ENCODE data around the gene CORT.
"Not testable (repeated sequence)": the region's sequence is repeated elsewhere in the genome, so short reads cannot be mapped to it uniquely, and the experiment has no call there.

CORT gene

GRCh38 chr1:10440305-10440704 lies 9.5 kb upstream of the CORT start:
- no peak for DNase-seq

DNA sequence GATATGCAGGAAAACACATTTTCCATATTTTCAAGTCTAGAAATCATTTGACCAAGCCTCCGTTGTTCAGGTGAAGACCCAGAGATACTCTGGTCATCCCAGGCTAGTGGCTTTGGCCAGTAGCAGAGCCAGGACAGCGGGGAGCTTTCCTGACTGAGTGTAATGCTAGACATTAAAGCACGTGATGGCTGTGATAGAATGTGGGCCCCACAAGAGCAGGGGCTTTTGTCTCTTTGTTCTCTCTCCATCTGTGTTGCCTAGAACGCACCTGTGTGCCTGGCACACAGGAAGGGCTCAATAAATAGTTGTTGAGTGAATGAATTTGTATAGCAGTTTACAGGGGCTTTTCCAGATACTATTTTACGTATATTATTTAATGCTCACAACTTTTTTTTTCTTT lies 9.0 kb upstream of the CORT start:
- no peak for DNase-seq

DNA sequence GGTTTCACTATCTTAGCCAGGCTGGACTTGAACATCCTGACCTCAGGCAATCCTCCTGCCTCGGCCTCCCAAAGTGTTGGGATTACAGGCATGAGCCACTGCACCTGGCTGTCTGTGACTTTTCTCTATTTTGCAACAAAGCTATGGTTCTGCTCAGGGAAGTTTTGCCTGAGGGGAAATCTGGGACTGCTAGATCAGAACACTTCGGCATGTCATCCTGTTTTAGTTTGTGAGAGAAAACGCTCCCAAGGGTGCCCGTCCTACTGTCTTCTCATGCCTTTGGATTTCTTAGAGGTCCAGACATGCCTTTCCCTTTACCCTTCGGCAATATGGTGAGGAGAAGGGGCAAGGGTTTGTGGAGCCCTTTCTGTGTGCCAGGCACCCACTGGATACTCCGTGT lies 5.6 kb upstream of the CORT start:
- no peak for DNase-seq

- DNase-seq = no peak
Measured at GRCh38 chr1:10444795-10445397, 4.9 kb upstream of the CORT start.

DNA sequence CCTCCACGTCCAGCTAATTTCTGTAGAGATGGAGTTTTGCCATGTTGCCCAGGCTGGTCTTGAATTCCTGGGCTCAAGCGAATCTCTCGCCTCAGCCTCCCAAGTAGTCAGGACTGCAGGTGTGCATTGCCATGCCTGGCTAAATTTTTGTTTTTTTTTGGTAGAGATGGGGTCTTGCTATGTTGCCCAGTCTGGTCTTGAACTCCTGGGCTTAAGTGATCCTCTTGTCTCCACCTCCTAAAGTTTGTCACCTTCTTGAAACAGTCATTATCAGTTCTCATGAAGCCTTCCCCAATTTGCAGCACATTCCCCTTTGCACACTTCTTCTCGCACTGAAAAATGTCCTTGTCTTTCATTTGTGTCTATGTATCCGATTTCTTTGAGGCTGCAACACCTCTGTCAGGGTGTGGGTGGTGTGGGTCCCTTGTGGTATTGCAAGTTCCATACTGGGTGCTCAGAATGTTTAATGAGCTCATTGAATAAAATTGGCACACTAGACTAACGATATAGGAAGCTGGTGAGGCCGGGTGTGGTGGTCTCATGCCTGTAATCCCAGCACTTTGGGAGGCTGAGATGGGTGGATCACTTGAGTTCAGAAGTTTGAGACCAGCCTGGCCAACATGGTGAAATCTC lies 2.9 kb upstream of the CORT start:
- no peak for DNase-seq

GRCh38 chr1:10450156-10450814 lies 454 bp downstream of the CORT start:
- no peak for DNase-seq

DNA sequence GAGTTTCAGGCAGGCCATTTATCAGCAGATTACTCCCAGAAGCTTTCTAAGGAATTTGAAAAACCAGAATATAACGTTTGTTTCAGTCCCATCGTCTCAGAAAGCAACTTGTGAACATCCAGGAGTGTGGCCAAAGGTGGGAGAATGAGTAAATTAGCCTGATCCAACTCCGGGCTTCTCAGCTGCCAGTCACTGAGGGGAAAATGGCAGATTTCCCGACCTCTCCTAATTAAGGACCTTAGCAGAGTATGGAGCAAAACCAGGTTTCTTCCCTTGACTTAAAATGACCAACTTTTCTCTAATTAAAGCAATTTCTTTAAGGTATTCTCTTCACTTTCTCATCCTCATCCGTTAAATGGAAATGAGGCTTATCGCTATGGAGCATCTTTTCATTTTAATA lies 1.0 kb downstream of the CORT start:
- no peak for DNase-seq

DNA sequence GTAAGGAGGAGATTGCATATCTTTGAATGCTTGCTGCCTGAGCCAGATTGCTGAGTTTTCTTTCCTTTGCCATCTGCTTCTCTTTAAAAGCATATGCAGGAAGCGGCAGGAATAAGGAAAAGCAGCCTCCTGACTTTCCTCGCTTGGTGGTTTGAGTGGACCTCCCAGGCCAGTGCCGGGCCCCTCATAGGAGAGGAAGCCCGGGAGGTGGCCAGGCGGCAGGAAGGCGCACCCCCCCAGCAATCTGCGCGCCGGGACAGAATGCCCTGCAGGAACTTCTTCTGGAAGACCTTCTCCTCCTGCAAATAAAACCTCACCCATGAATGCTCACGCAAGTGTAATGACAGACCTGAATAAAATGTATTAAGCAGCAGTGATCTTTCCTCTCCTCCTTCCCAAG lies 1.5 kb downstream of the CORT start:
- DNase-seq = no peak

DNA sequence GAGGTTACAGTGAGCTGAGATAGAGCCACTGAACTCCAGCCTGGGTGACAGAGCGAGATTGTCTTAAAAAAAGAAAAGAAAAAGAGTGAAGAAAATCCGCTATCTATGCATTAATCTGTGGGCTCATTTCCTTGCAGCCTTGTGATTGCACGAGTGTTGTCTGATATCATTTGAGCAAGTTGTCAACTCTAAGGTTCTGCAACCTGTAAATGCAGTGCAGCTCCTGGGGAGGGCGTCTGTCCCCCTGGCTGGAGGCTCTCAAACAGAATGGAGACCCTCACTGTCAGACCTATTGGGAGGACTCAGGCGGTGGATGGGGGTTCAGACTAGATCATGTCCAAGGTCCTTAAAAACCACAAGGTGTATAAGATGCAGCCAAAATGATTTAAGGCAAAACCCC lies 6.2 kb downstream of the CORT start:
- no peak for DNase-seq

DNA sequence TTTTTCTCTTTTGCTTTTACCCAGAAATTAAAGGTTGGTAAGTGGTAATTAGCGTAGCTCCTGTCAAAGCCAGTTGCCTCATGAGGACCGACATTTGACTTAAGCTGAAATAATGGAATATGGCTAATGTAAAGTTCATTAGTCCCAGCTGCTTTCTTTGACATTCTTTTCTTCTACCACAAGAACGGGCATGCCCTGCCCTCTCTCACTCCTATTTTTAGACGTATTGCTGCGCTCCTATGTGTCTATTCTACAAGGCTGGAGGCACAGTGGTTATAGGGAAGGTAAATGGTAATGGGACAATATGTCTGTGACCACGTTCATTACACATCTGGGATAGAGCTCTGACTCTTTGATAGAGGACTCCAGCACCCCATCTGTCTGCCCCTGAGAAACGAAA lies 6.8 kb downstream of the CORT start:
- DNase-seq = no peak

GRCh38 chr1:10457462-10457861 lies 7.6 kb downstream of the CORT start:
- DNase-seq = not testable (repeated sequence)

DNA sequence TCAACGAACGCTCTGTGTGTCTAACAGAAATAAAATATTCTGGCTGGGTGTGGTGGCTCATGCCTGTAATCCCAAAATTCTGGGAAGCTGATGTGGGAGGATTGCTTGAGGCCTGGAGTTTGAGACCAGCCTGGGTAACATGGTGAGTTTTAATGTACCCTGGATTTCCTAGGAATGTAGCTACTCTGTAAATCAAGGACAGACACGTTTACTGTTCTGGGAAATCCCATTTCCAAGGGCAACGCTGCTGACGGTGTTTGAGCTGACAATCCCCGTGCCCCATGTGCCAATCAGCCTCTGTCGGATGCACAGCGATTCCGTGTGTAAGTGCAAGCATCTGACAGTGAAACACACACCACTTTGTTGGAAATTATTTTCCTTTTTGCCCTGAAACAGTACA lies 8.0 kb downstream of the CORT start:
- DNase-seq = no peak

DNA sequence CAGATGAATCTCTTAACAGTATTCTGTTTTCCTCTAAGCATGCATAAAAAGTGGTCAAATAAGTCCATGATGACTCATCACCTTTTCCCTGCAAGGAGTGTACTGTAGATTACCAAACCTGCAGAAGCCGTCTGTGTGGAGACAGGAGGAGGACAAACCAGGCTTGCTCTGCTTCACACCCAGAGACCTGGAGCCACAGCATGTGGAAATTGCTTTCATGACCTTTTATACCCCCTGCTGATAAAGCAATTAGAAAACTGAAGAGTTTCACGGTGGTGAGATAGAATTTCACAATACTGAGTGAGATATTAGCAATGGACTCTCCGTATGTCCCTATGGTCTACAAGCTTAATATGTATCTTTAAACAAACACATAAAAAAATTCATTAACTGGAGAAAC lies 9.4 kb downstream of the CORT start:
- no peak for DNase-seq

- no peak for DNase-seq
Measured at GRCh38 chr1:10467078-10467477, 17.2 kb downstream of the CORT start.

DNA sequence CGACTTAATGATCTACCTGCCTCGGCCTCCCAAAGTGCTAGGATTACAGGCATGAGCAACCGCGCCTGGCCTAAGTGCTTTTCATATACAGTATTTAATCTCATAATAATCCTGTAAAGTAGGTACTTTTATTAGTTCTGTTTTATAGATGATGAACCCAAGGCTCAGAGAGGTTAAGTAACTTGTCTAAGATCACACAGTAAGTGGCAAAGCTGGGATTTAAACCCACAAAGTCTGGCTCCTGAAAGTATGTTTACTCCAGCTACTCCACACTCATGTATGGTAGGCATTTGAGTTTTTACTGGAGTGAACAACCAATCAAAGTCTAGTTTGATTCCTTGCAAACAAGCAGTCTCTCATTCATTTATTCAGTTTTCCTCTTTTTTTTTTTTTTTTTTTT lies 20.2 kb downstream of the CORT start:
- DNase-seq = no peak

DNA sequence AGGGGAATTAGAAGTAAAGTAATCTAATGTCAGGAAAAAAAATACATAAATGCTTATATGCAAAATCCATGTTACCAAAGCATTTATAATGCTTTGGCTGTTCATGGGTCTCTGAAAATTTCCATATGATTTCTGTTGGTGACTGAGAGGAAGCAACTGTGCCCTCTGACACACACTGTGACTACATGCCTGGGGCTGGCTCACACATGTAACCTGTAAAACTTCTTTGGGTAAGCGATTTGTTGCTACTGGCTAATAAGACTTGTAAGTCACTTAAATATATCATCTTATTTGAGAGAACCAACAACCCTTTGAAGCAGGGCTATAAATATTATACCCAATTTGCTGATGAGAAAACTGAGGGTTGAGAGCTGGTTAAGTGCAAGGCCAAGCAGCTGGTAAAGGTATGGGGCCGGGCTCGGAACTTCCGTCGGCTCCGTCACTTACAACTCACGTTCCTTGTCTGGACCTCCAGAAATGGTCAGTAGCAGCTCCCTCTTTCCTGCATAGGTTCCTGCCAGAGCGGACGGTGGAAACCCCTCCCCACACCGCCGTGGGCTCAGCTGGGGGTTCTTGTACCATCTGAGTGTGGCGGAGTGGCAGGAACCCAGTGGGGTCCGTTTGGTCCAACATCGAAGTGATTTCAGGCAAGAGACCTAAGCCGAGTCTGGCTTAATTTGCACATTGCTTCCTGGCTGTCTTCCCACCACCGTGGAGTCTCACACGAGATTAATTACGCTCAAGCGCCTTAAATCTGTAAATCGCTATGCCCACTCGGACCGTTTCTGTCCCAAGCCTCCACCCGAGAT lies 21.8 kb downstream of the CORT start:
- DNase-seq = no peak

GRCh38 chr1:10472220-10473144 lies 22.7 kb downstream of the CORT start, which contains the start of gene DFFA:
TSS of gene DFFA (minus strand) at chr1:10472529. CDS start at chr1:10472458, 71 bp downstream.
- peak; percentile 94 for DNase-seq

GRCh38 chr1:10473145-10473765 lies 23.4 kb downstream of the CORT start:
- no peak for DNase-seq

DNA sequence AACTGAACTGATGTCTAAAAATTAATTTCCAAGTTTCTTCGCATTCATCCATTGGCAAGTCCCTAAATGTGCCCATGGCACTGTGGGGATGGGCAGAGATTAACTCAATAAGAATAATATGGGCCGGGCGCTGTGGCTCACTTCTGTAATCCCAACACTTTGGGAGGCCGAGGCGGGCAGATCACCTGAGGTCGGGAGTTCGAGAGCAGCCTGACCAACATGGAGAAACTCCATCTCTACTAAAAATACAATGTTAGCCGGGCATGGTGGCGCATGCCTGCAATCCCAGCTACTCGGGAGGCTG lies 24.4 kb downstream of the CORT start:
- DNase-seq = not testable (repeated sequence)

DNA sequence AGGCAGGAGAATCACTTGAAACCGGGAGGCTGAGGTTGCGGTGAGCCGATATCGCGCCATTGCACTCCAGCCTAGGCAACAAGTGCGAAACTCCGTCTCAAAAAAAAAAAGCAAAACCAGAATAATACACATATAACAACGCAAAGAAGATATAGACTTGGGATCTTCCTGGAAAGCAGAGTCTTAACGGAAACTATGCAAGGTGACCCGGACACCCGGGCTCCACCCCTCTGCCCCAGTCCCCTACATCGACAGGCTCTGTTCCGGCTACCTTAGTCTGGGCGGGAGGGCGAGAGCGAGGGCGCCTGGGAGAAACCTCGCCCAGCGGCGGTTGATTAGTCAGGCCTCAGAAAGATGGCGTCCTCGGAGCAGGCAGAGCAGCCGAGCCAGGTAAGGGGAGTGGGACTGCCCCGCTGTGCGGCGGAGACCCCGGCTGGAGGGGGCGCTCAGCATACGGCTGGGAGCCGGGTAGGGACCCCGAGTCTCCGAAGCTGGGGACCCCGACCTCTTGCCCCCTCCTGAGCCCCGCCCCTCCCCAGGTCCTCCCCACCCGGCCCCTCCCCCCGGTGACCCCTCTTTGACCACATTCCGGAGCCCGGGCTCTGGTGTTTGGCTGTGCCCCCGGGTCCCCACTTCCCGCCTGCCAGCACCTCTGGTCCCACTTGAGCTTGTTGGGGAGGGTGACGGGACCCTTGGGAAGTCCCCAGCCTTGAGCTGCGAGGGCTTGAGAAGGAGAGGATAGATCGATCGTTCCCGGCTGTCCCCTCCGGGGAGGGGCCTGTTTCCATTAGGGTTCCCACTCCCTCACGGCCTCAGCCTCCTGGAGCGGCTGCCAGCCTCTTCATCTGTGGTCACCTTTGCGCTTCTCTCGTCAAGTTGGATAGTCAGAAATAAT lies 25.0 kb downstream of the CORT start, which contains the start of gene PEX14:
PEX14 (plus strand) TSS at position 338 of the 895 bp plus-strand sequence; CDS start at position 355, 17 bp downstream.
- peak; percentile 89 for DNase-seq

- no peak for DNase-seq
Measured at GRCh38 chr1:10475510-10475909, 25.7 kb downstream of the CORT start.
